Right kidney (tissue), 1 donor: Measurements from ENCODE around the gene FSCN2.

ENCODE experiments used
- DNase-seq: peaks from one replicate; pipeline ENCODE4 v3.0.0-alpha.2; 2016

The FSCN2 gene

GRCh38 chr17:81489998-81490992, 37.9 kb upstream of the FSCN2 start:
- DNase-seq, result peak; percentile 9

GRCh38 chr17:81491181-81491581, 37.0 kb upstream of the FSCN2 start:
- peak; percentile 35 for DNase-seq

- DNase-seq, result no peak
Observed at GRCh38 chr17:81491761-81492160, 36.4 kb upstream of the FSCN2 start.

- no peak for DNase-seq
Observed at GRCh38 chr17:81492202-81492601, 36.0 kb upstream of the FSCN2 start.

- no peak for DNase-seq
Observed at GRCh38 chr17:81492706-81493105, 35.5 kb upstream of the FSCN2 start.

- DNase-seq, result no peak
Observed at GRCh38 chr17:81493198-81494038, 34.8 kb upstream of the FSCN2 start.

- DNase-seq, result peak; percentile 8
Observed at GRCh38 chr17:81494626-81495377, 33.4 kb upstream of the FSCN2 start.

- no peak for DNase-seq
Observed at GRCh38 chr17:81498953-81499600, 29.1 kb upstream of the FSCN2 start.

GRCh38 chr17:81499601-81499970, 28.6 kb upstream of the FSCN2 start:
- no peak for DNase-seq

- no peak for DNase-seq
Observed at GRCh38 chr17:81500047-81500446, 28.1 kb upstream of the FSCN2 start.

GRCh38 chr17:81502471-81503017, 25.6 kb upstream of the FSCN2 start:
- no peak for DNase-seq

- DNase-seq, result no peak
Observed at GRCh38 chr17:81503619-81504018, 24.6 kb upstream of the FSCN2 start.

- DNase-seq, result peak; percentile 16
Observed at GRCh38 chr17:81508639-81509206, 19.5 kb upstream of the FSCN2 start.

GRCh38 chr17:81509207-81509971, 18.8 kb upstream of the FSCN2 start:
- peak; percentile 25 for DNase-seq

GRCh38 chr17:81509972-81510784, 18.0 kb upstream of the FSCN2 start:
- DNase-seq, result peak; percentile 13

GRCh38 chr17:81510785-81511553, 17.2 kb upstream of the FSCN2 start:
- peak; percentile 48 for DNase-seq

GRCh38 chr17:81511554-81511803, 16.7 kb upstream of the FSCN2 start:
- DNase-seq, result no peak

- peak; percentile 53 for DNase-seq
Observed at GRCh38 chr17:81511804-81512561, 16.2 kb upstream of the FSCN2 start.
